ENCODE data around the gene KCNN4. TPM values are rescaled to one million over a fixed set of nuclear protein-coding genes. Genes with fewer than 3 reads are reported as not detected.
"Not testable (repeated sequence)": the region's sequence is repeated elsewhere in the genome, so short reads cannot be mapped to it uniquely, and the experiment has no call there.

KCNN4 gene
- total and polyA plus RNA-seq, 2 experiments from 2014 or later = 0.86 to 3.2 TPM

DNA sequence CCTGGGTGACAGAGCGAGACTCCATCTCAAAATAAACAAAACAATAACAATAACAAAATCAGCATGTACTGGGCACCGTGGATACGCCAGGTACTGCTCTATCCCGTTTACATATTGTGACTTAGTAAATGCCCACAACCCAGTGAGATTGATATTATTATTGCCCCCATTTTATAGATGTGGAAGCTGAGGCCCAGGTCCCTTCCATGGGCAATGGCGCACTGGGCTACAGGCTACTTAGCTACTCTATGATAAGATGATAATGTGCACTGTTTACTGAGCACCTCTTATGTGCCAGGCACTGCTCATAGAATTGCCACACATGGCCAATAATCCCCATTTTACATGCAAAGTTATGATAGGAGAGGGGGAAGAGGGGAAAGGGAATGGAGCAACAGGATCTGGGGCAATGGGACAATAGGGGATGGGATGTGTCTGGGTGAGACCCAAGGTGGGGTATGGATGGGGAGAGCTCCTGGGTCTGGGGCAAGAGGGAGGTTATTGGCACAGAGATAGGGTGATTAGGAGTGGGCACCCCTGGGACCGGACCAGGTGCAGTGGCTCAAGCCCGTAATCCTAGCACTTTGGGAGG is 5.4 kb downstream of the KCNN4 start (continued):
- no peak for TF ChIP-seq ZNF331 (CRISPR knock-in tag; IDR thresholded peaks at IDR 0.05; ENCODE audit: low read depth)

DNA sequence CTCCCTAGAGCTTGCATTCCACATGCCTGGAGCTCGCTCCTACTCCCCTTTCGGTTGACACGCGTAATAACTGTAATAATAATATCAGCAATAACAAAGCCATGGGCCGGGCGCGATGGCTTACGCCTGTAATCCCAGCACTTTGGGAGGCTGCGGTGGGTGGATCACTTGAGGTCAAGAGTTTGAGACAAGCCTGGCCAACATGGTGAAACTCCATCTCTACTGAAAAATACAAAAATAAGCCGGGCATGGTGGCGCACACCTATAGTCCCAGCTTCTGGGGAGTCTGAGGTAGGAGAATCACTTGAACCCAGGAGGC is 5.9 kb downstream of the KCNN4 start:
- Histone ChIP-seq H3K4me1 (ENCODE audit: insufficient read depth) (peaks cover 36% of the 10 kb centered on the region), H3K27me3 (ENCODE audit: insufficient read depth) (peaks cover 44% of the 10 kb centered on the region), H2AFZ (0 out of 2 replicates have a peak overlapping the region, but pooled peaks have one; percentile 59), H3K4me2 (peak overlapping the region; percentile 93), H3K4me3 (peak overlapping the region; percentile 82)
- H3K9me3 Mint-ChIP-seq; H3K79me2 ChIP-seq (replicated peaks; ENCODE audit: insufficient read depth); H4K20me1 ChIP-seq (replicated peaks; ENCODE audit: insufficient read depth); DNase-seq (ENCODE audit: low spot score); H3K36me3 ChIP-seq (ENCODE audit: insufficient read depth); ATAC-seq; H3K36me3 Mint-ChIP-seq (ENCODE audit: low read depth); H3K9me2 ChIP-seq (ENCODE audit: insufficient read depth); H3K27ac Mint-ChIP-seq; H3F3A ChIP-seq (replicated peaks; ENCODE audit: low read depth); H3K27ac ChIP-seq (ENCODE audit: low read depth): not testable (repeated sequence)
- H3K27me3 Mint-ChIP-seq (ENCODE audit: insufficient read depth, low read depth, poor library complexity) = peaks cover 52% of the 10 kb centered on the region
- peaks cover 45% of the 10 kb centered on the region for H3K4me1 Mint-ChIP-seq
- peak overlapping the region; percentile 72 for H3K4me3 Mint-ChIP-seq

DNA sequence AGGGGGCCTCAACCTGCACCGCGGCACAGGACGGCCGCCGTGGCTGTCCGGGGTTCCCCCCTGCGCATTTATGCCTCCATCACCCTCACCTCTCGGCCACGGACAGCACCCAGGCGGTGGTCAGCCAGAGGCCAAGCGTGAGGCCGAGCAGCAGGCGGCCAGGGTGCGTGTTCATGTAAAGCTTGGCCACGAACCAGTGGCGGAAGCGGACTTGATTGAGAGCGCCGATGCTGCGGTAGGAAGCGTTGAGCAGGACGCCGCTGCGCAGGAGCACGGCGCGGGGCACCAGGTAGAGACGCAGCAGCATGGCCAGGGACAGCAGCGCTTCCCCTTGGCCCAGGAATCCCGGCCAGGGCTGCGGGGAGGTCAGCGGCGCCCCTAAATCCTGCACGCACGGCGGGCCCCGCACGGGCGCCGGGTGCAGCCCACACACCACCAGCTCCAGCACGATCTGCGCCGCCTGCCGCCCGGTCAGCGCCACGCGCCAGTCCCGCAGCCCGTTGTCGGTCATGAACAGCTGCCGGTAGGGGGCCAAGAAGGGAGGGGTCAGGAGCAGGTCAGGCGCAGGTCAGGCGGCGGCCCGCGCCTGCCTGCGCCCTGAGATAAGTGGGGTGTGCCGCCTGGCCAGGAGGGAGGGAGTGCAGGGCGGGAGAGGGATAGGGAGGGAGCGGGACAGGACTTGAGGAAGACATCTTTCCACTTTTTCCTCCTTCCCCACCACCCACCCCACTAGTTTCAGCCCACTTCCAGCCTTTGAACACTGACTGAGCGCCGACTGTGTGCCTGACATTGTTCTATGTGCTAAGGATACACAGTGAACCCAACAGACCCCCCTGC is 6.5 kb downstream of the KCNN4 start:
- Histone ChIP-seq H3K36me3 (ENCODE audit: insufficient read depth) (no peaks in the 10 kb centered on the region), H3K4me2 (peak overlapping the region; percentile 93), H3K4me1 (ENCODE audit: insufficient read depth) (peaks cover 30% of the 10 kb centered on the region), H3K9me2 (ENCODE audit: insufficient read depth) (no peaks in the 10 kb centered on the region), H3K4me3 (peak overlapping the region; percentile 82), H3F3A (replicated peaks; ENCODE audit: low read depth) (no peaks in the 10 kb centered on the region), H3K27me3 (ENCODE audit: insufficient read depth) (peaks cover 44% of the 10 kb centered on the region), H2AFZ (peak overlapping the region; percentile 99), H3K27ac (ENCODE audit: low read depth) (no peak overlapping the region), H4K20me1 (replicated peaks; ENCODE audit: insufficient read depth) (no peaks in the 10 kb centered on the region), H3K79me2 (replicated peaks; ENCODE audit: insufficient read depth) (no peaks in the 10 kb centered on the region)
- peaks cover 52% of the 10 kb centered on the region for H3K27me3 Mint-ChIP-seq (ENCODE audit: insufficient read depth, low read depth, poor library complexity)
- peak; percentile 90 for ATAC-seq
- no peaks in the 10 kb centered on the region; the same call in 2 of the 3 replicates for H3K9me3 Mint-ChIP-seq
- no peaks in the 10 kb centered on the region for H3K36me3 Mint-ChIP-seq (ENCODE audit: low read depth)
- TF ChIP-seq CREB1 (CRISPR knock-in tag; IDR thresholded peaks at IDR 0.05; ENCODE audit: low read depth) (no peak), ZNF331 (CRISPR knock-in tag; IDR thresholded peaks at IDR 0.05; ENCODE audit: low read depth) (no peak), EZH2 (IDR thresholded peaks at IDR 0.05; ENCODE audit: low read depth, unreplicated experiment) (peak; percentile 25), EZH2phosphoT487 (IDR thresholded peaks at IDR 0.05; ENCODE audit: unreplicated experiment) (no peak), POLR2AphosphoS5 (IDR thresholded peaks at IDR 0.05; ENCODE audit: low read depth) (no peak)
- TF ChIP-seq, protein P1, sequence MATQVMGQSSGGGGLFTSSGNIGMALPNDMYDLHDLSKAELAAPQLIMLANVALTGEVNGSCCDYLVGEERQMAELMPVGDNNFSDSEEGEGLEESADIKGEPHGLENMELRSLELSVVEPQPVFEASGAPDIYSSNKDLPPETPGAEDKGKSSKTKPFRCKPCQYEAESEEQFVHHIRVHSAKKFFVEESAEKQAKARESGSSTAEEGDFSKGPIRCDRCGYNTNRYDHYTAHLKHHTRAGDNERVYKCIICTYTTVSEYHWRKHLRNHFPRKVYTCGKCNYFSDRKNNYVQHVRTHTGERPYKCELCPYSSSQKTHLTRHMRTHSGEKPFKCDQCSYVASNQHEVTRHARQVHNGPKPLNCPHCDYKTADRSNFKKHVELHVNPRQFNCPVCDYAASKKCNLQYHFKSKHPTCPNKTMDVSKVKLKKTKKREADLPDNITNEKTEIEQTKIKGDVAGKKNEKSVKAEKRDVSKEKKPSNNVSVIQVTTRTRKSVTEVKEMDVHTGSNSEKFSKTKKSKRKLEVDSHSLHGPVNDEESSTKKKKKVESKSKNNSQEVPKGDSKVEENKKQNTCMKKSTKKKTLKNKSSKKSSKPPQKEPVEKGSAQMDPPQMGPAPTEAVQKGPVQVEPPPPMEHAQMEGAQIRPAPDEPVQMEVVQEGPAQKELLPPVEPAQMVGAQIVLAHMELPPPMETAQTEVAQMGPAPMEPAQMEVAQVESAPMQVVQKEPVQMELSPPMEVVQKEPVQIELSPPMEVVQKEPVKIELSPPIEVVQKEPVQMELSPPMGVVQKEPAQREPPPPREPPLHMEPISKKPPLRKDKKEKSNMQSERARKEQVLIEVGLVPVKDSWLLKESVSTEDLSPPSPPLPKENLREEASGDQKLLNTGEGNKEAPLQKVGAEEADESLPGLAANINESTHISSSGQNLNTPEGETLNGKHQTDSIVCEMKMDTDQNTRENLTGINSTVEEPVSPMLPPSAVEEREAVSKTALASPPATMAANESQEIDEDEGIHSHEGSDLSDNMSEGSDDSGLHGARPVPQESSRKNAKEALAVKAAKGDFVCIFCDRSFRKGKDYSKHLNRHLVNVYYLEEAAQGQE (IDR thresholded peaks at IDR 0.05; ENCODE audit: unreplicated experiment) = peak; percentile 14
- TF ChIP-seq, protein P2, sequence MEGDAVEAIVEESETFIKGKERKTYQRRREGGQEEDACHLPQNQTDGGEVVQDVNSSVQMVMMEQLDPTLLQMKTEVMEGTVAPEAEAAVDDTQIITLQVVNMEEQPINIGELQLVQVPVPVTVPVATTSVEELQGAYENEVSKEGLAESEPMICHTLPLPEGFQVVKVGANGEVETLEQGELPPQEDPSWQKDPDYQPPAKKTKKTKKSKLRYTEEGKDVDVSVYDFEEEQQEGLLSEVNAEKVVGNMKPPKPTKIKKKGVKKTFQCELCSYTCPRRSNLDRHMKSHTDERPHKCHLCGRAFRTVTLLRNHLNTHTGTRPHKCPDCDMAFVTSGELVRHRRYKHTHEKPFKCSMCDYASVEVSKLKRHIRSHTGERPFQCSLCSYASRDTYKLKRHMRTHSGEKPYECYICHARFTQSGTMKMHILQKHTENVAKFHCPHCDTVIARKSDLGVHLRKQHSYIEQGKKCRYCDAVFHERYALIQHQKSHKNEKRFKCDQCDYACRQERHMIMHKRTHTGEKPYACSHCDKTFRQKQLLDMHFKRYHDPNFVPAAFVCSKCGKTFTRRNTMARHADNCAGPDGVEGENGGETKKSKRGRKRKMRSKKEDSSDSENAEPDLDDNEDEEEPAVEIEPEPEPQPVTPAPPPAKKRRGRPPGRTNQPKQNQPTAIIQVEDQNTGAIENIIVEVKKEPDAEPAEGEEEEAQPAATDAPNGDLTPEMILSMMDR (conservative IDR thresholded peaks at IDR 0.05; ENCODE audit: low read depth in 2 of 2) = peak; percentile 36 to 56
- no peak overlapping the region for H3K27ac Mint-ChIP-seq
- peak; percentile 91 for DNase-seq (ENCODE audit: low spot score)
- H3K4me3 Mint-ChIP-seq = peak overlapping the region; percentile 72
- peaks cover 39% of the 10 kb centered on the region for H3K4me1 Mint-ChIP-seq
